Right atrium auricular region (tissue), 2 donors: ENCODE results near the gene CMTM7. TPM values are rescaled to one million over a fixed set of nuclear protein-coding genes. Genes with fewer than 3 reads are reported as not detected.
A peak's percentile ranks its signal among the peaks of the same experiment; 100 is the strongest.

ENCODE experiments used
- DNase-seq: peaks from one replicate; pipeline ENCODE4 v3.0.0-alpha.2; 2019; ENCODE audit warnings: low spot score
- H3K27ac ChIP-seq, 2 donors: fragments of 200-600 bp; sonication (generic); 1 replicate in 1 of 2; 2 replicates in 1 of 2; pipeline ENCODE4 v1.5.1; 2016 to 2019
- H3K27me3 ChIP-seq, 2 donors: fragments of 200-600 bp; sonication (generic); one replicate each; pipeline versions ENCODE4 v1.5.1 to v1.6.0; 2017 to 2019
- H3K36me3 ChIP-seq: fragments of 200-600 bp; sonication (generic); one replicate; pipeline ENCODE4 v1.5.1; 2016
- H3K4me1 ChIP-seq, 2 donors: fragments of 200-600 bp; sonication (generic); one replicate each; pipeline versions ENCODE4 v1.5.1 to v1.6.0; 2017 to 2019
- H3K4me3 ChIP-seq, 2 donors: fragments of 200-600 bp; sonication (generic); 1 replicate in 1 of 2; 2 replicates in 1 of 2; pipeline ENCODE4 v1.5.1; 2017 to 2019; ENCODE audit warnings: mild to moderate bottlenecking in 1 of 2, moderate library complexity in 1 of 2
- H3K9me3 ChIP-seq, 2 donors: fragments of 200-600 bp; sonication (generic); one replicate each; pipeline ENCODE4 v1.5.1; 2019
- CTCF ChIP-seq, 2 donors: fragments of 200-600 bp; sonication (generic); IDR thresholded peaks; one replicate each; pipeline ENCODE4 v1.5.1; 2019; ENCODE audit warnings: antibody characterized with exemption in 2 of 2
- total RNA-seq, 2 donors: library from RNA; depleted of rRNA; stranded (reverse); fragments of >200 nt; gene quantifications; one replicate each; pipeline ENCODE4 v1.1.0, GENCODE V29; 2016

Gene CMTM7
- total RNA-seq, 2 donors from 2014 or later = 8.2 to 10.5 TPM

GRCh38 chr3:32410367-32411246 is 19.0 kb downstream of the CMTM7 start:
- no peaks in the 10 kb centered on the region for H3K9me3 ChIP-seq
- H3K4me1 ChIP-seq = peaks cover 0 to 16% of the 10 kb centered on the region in 2 donors
- TF ChIP-seq CTCF (IDR thresholded peaks at IDR 0.05) = no peak
- no peaks in the 10 kb centered on the region for H3K36me3 ChIP-seq
- no peaks in the 10 kb centered on the region for H3K27me3 ChIP-seq
- DNase-seq = no peak
- no peak overlapping the region for H3K27ac ChIP-seq
- no peak overlapping the region for H3K4me3 ChIP-seq

GRCh38 chr3:32411442-32411841 is 19.8 kb downstream of the CMTM7 start:
- DNase-seq = no peak
- Histone ChIP-seq H3K9me3 (no peaks in the 10 kb centered on the region), H3K36me3 (no peaks in the 10 kb centered on the region), H3K4me3 (no peak overlapping the region), H3K27me3 (no peaks in the 10 kb centered on the region), H3K27ac (no peak overlapping the region), H3K4me1 (peaks cover 0 to 16% of the 10 kb centered on the region in 2 donors)
- no peak for TF ChIP-seq CTCF (IDR thresholded peaks at IDR 0.05)

DNA sequence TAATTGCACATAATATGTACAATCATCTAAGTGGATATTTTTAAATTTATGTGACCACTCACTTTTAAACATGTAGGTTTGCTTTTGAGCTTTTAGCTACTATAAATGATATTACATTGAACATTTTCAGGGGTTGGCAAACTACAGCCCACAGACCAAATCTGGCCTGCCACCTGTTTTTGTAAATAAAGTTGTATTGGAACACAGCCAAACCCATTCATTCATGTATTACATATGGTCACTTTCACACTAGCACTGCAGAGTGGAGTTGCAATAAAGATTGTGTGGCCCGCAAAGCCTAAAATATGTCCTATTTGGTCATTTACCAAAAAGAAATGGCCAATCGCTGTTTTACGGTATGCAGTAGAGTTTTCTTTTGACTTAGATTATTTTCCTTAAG is 21.2 kb downstream of the CMTM7 start:
- no peak for DNase-seq

DNA sequence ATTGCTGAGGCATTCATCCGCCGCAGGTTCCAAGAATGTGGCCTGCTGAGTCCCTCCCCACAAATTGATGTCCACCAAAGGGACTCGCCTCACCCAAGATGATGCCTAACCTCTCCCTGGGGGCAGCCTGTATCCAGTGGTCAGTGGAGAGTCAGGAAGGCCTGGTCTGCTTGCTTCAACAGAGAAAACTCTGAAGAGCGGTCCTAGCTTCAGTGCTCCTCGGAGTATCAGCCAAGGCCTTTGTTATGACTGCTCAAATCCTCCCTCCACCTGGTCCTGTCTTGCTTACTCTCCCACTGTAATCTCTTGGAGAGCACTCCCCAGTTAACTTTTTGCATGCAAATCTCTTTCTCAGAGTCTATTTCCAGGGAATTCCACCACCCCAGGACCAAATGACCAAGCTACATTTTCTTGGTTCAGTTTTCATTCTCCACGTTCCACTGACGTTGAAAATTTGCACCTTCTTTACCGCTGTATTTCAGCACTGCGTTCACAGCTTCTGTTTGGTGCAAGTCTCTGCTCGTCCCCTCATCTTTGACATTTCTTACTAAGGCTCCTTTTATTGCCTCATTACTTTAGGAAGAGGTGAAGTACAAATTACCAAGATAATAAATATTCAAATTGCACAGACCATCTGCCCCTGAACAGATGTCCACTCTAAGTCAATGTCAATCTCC is 22.3 kb downstream of the CMTM7 start:
- H3K9me3 ChIP-seq = no peaks in the 10 kb centered on the region
- H3K4me1 ChIP-seq = peaks cover 0 to 16% of the 10 kb centered on the region in 2 donors
- peak overlapping the region in 1 of 2 donors; percentile 12 for H3K27ac ChIP-seq

More for the DNA sequence above, 21.2 kb downstream of the CMTM7 start:
- Histone ChIP-seq H3K9me3 (no peaks in the 10 kb centered on the region), H3K27ac (no peak overlapping the region), H3K36me3 (no peaks in the 10 kb centered on the region), H3K4me1 (peaks cover 0 to 16% of the 10 kb centered on the region in 2 donors), H3K27me3 (no peaks in the 10 kb centered on the region), H3K4me3 (no peak overlapping the region)
- TF ChIP-seq CTCF (IDR thresholded peaks at IDR 0.05) = no peak

GRCh38 chr3:32414522-32415202 is 23.0 kb downstream of the CMTM7 start:
- Histone ChIP-seq H3K27ac (peak overlapping the region; percentile 12 to 35), H3K9me3 (no peaks in the 10 kb centered on the region), H3K4me3 (no peak overlapping the region), H3K27me3 (no peaks in the 10 kb centered on the region), H3K4me1 (peaks cover 0 to 17% of the 10 kb centered on the region in 2 donors), H3K36me3 (no peaks in the 10 kb centered on the region)
- no peak for DNase-seq
- no peak for TF ChIP-seq CTCF (IDR thresholded peaks at IDR 0.05)

More for the DNA sequence above, 22.3 kb downstream of the CMTM7 start:
- DNase-seq = no peak
- Histone ChIP-seq H3K4me3 (no peak overlapping the region), H3K36me3 (no peaks in the 10 kb centered on the region), H3K27me3 (no peaks in the 10 kb centered on the region)
- TF ChIP-seq CTCF (IDR thresholded peaks at IDR 0.05) = no peak
